ENCODE measurements around the gene KIF17.

Gene KIF17

DNA sequence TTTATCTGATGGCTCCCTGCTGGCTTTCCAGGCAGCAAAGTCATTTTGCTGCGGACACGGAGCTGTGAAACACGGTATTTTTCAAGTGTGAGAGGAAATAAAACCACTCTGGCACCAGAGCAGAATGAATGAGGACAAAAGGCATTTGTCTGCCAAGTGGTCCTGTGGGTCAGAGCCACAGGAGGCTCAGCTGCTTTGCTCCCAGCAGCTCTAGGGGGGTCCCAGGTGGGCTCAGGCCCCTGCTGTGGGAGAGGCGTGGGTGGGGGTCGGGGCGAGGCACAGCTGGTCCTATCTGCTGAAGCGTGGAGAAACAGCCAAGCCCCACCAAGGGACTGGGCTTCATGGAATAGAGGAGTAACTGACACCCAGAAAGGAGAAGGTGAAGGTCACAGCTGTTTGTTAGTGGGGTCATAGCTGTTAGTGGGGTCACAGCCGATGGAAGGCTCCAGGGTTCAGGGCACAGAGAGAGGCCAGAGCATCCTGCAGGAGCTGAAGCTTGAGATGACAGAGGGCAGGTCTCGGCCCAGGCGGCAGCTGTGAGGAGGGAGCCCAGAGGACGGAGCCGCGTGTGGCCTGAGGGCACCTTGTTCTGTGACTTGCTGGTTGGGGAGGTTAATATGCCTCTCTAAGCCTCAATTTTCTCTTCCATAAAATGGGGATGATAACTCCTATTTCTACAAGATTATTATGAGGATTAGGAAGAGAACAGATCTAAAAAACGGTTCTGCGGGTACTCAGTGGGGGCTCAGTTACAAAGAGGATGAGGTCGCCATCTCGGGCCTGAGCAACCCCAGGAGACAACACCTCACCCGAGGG is 7.1 kb downstream of the KIF17 start:
- no peak for DNase-seq (ENCODE audit: low read depth)

DNA sequence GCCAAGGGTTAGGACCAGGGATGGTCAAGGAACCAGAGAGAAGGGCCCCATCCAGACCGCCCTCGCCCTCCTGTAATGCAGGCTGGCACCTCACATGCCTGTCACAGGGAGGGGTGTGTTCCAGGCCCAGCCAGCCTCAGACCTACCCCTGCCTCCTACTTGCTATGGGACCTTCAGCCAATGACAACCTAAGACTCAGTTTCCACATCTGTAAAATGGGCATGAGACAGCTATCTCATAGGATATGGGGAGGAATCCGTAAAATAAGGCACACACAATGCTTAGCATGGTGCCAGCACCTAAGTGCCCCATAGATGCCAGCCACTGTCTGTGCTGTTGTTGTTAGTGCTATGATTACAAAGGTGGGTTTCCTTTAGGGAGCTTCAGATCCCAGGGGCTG is 7.9 kb downstream of the KIF17 start:
- DNase-seq (ENCODE audit: low read depth), result no peak

DNA sequence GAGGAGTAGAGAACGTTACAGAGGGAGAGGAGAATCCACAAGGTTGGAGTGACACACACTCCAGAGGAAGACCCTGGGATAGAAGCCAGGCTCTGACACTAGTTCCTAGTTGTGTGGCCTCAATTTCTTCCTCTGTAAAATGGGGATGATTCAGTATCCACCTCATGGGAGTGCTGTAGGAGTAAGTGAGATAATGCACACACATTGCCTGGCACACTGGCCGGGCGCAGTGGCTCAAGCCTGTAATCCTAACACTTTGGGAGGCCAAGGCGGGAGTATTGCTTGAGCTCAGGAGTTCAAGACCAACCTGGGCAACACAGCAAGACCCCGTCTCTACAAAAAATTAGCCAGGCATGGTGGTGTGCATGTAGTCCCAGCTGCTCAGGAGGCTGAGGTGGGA is 8.9 kb downstream of the KIF17 start:
- no peak for DNase-seq (ENCODE audit: low read depth)

DNA sequence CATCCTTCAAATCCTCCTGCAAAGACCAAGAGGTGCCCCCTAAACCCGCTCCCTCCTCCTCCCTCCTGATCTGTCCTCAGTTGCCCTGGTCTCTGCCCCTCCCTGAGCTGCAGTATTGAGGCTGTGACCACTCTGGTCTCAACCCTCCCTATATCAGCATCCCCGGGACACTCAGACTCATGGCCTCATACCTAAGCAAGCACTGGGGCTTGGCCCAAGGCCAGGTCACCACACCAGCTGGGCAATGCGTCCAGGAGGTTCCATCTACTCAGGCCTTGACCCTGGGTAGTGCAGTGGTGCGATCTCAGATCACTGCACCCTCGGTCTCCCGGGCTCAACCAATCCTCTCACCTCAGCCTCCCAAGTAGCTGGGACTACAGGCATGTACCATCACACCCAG is 9.8 kb downstream of the KIF17 start:
- no peak for DNase-seq (ENCODE audit: low read depth)

DNA sequence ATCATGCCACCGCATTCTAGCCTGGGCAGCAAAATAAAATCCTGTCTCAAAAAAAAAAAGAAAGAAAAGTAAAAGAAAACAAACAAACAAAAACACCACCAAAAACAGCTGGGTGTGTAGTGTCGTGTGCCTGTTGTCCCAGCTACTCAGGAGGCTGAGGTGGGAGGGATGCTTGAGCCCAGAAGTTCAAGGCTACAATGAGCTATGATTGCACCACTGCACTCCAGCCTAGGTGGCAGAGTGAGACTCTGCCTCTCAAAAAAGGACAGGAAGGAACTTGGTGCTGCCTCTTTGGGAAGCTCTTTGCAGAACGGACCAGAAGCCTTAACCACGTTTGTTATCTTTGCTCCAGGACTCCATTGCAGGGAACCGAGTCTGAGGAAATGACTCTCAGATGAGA is 11.0 kb downstream of the KIF17 start:
- no peak for DNase-seq (ENCODE audit: low read depth)

DNA sequence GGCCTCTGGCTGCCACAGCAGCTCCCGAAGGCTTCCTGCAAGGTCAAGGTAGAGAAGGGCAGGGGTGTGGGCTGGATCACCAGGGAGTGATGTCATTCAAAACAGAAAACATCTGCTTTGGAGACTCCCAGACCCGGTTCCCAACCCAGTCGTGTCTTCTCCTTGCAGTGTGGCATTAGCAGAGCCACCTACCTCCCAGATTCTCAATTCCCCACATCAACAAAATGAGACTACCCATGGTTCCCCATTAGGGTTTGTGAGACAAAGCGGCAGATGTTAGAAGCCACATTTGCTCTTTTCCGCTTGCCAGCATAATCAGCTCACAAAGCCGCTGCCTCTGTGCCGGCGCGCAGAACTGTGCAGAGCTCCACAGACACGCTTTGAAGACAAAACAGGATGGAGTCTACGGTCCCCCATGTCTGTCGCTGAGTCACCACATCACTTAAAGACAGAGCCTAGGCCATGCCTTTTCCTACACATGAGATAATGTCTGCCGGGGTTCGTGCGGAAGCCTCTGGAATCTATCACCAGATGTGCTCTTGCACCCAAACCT is 12.5 kb downstream of the KIF17 start:
- DNase-seq (ENCODE audit: low read depth), result no peak

DNA sequence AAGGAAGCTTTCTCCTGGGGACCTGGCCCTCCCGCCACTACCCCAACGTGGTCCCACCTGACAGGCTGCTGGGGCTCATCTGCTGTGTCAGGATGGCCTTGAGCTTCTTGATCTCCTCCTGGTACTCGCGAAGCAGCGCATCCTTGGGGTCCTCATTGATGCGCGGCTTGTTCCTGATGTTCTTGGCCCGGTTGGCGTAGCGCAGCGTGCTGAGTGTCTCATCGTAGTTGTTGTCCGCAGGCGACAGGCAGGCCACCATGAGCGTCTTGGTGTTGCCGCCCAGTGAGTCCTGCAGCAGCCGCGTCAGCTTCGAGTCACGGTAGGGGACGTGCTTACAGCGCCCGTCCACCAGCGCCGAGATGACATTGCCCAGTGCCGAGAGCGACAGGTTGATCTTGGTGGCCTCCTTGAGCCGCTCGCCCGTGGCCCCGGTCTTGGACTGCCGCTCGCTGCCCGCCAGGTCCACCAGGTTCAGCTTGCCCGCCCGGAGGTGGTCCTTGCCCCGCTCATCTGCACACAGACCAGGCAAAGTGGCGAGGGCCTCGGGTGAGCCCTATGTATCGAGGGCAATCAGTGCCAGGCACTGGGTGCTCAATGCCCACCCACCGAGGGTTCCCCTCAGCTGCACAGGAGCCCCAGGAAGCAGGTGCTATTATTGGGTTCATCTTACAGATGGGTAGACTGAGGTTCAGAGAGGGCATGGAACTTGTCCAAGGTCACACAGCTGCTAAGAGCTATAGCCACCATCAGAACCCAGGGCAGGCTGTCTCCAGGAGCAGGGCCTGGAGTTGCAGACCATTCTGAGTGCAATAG is 13.2 kb downstream of the KIF17 start:
- DNase-seq (ENCODE audit: low read depth), result no peak

DNA sequence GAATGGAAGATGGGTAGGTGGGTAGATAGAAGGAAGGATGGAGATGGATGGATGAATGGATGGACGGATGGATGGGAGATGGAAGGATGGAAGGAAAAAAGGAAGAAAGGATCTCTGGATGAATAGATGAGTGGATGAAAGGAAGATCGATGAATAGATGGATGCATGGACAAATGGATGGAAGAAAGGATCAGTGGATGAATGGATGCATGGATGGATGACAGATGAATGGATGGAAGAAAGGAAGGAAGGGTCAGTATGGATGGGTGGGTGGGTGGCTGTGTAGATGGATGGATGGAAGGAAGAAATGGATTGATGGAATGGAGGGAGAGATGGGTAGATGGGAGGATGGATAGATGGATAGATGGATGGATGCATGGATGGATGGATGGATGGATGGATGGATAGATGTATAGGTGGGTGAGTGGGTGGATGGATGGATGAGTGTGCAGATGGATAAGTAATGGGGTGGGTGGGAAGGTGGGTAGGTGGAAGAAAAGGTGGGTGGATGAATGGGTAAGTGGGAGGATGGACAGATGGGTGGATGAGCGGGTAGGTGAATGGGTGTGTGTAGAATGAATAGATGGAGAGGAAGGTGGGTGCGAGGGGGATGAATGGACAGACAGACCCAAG is 14.6 kb downstream of the KIF17 start:
- DNase-seq (ENCODE audit: low read depth), result no peak

DNA sequence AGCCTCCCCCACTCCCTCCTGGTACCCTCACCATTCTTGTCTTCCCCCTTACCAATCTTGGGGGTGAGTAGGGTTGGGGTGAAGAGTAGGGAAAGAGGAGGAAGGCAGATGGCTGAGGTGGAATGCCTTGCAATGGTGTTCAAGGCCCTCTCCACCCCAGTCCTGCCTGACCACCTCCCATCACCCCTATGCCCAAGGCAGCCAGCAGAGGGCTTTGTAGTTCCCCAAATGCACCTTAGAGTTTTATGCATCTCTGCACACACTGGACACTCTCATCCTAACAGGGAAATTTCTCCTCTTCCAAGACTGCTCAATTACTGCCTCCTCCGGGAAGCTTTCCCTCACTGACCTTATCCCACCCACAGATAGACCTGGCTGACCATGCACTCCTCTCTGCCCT is 15.4 kb downstream of the KIF17 start:
- no peak for DNase-seq (ENCODE audit: low read depth)

DNA sequence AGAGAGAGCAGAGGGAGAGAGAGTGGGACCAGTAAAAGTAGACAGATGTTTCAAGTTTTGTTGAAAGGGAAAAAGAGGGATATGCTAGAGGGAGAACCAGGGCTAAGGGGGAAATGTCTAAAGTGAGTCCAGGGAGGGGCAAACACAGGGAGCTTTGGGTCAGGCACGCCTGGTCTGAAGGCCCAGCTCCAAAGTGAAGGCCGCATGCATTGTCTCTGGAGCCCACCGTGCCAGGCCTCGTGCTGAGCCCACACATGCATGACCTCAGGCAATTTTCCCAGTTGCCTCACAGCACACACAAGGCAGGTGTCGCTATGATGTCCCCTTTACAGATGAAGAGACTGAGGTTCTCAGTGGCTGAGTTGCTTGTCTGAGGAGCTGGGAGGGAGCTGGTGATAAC is 16.0 kb downstream of the KIF17 start:
- DNase-seq (ENCODE audit: low read depth), result no peak

DNA sequence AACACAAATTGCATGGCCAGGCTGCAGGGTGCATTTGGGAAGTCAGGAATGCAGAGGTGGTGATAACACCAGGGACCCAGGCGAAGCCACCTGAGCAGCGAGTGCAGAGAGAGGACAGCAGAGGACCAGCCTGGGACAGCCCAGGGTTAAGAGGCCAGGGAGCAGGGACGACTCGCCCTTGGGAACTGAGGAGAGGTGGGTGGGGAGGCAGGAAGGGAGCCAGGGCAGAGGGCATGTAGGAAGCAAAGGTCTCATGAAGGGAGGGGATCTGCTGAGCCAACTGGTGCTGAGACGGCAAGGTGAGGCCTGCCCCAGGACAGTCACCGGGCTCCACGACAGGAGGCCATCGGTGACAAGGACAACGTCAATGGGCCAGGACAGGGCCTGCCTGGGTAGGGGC is 16.4 kb downstream of the KIF17 start:
- DNase-seq (ENCODE audit: low read depth), result no peak

DNA sequence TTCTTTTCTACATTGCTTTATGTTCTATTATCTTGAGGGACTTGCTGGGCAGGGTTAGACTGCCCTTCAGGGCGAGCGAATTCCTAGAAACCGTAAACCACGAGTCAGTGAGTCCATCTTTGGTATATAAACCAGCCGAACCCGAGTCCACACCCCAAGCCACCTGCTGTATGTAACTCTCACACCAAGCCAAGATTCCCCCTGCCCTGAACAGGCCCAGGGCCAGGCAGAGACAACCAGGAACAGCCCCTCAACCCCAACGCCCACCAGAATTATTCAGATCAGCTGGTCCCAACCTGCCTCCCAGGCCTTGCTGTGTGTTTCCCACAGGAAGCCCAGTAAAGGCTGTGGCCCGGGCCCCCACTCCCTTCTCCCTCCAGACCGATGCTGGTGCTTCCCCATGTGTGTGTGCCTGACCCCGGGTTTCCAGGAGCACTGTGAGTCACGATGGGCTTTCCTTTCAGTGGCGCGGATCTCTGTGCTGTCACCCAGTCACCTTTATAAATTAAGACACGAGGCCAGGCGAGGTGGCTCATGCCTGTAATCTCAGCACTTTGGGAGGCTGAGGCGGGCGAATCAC is 17.1 kb downstream of the KIF17 start:
- no peak for DNase-seq (ENCODE audit: low read depth)

DNA sequence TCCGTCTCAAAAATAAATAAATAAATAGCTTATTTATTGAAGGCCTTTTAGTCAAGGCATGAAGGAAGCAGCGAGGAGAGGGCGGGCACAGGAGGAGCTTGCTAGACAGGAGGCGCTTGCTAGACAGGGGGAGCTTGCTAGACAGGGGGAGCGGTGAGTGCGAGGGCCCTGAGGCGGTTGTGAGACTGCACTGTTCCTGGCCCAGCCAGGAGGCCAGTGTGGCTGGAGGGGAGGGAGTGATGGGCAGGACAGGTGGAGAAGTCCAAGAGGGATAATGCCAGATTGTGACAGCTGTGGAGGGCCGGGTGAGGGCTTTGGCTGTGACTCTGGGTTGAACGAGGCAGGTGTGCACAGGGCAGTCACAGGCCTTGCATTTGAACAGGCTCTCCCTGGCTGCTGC is 18.2 kb downstream of the KIF17 start:
- no peak for DNase-seq (ENCODE audit: low read depth)

DNA sequence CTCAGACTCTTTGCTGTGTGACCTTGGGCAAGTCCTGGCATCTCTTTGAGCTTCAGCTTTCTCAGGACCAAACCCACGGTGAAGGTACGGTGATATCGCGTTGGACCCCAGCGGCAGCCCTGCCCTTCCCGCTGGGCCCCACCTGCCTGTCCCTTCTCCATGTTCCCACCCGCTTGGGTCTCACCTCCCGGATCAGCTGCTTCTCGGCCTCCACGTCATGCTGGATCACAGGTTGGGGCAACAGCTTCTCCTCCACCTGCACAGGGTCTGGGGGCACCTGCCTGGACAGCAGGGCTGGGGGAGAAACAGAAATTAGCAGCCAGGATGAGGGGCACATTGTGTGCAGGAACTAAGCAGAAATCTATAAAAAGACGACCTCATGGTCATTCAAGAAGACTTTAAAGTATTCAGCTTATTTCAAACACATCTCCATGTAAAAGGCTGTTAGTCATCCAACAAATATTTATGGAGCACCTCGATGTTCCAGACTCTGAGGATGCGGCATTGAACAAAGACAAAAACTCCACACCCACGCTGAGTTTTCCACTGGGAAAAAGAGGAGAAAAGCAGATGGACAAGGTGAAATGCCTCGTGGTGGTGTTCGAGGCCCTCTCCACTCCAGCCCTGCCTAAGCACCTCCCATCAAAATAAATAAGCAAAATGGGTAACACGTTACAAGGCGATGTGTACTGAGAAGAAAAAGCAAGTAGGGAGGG is 19.5 kb downstream of the KIF17 start:
- DNase-seq (ENCODE audit: low read depth), result no peak

DNA sequence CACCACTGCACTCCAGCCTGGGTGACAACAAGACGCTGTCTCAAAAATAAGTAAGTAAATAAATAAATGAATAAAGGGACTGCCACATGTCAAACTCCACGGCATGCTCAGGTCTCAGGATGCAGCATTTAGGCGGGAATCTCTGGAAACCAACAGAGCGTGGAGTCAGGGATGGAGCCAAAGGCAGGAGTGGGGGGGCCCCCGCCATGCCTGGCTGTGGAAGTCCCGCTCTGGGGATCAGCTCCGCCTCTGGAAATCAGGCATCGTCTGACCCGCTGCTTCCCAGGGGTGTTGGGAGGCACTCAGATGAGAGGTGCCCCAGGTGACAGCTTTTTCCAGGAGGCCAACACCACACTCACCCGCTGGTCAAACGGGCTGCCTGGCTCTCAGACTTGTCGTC is 20.2 kb downstream of the KIF17 start:
- DNase-seq (ENCODE audit: low read depth), result no peak

DNA sequence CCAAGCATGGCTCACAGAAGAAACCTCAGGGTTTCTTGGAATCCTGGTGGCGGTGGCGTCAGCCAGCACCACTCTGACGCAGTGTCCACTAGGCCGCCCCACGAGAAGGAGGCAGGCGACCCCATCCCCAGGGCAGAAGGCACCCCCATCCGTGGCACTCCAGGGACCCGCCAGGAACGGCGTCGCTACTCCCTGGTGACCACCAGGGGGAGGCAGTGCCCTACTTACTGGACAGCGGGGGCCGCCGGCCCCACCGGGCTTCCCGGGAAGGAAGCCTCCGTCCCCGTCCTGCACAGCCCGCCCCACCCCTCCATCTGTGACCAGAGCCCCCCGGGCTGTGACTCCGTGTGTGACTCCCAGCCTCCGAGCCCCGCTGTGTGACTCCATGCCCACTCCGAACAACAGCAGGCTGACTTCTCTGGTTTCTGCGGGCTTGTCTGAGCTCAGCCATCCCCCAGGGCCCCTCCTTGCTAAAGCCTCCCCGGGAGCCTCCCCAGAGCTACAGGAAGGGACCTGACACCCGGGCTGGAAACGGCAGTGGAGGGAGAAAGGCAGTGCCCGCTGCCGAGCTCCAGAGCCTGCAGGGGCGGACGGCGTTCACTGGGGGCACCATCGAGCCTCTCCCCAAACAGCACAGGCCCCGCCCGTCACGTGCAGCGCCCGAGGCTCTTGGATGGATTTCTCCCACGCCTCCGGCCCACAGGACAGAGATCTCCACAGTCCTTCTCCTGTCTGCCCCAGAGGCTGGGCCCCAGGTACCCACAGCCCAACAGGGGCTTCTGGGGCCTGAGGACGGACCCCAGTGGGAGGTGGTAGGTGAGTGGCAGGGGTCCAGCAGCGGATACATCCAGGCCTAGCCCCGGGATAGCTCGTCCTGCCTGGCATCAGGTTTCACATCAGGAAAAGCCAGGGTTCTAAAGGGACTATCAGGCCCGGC is 21.1 kb downstream of the KIF17 start:
- DNase-seq (ENCODE audit: low read depth), result peak; percentile 50

DNA sequence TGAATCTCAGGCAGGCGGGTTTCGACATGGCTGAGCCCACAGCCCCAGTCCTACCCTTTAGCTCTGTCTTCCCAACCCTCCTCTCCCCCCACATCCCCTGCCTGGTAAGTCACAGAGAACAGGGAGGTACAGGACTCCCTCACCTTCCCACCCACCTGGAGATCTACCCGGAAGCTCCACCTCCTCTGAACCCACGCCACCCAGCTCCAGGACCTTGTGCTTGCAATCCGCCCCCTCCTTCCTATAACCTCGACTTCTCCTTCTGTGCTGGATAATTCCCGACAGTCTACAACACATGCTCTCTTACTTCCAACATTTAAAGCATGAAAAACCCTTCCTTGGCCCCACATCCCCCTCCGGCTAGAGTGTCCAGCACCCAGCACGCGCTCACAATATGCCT is 22.3 kb downstream of the KIF17 start:
- DNase-seq (ENCODE audit: low read depth), result no peak

DNA sequence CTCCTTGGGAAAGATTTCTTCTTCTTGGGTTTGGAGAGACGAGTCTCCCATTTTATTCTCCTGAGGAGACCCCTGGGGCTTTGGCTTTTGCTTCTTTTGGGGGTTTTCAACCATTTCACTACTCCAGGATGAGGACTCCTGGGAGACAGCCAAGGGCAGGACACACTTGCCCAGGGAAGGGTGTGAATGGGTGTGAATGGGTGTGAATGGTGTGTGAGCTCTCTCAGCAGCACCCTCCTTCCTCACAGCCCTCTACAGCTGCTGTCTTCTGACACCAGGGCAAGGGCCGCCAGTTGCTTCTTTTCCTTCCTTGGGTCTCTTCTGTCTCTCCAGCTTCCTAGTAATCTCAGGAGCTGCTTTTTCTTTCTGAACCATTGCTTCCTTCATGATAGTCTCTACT is 24.2 kb downstream of the KIF17 start:
- no peak for DNase-seq (ENCODE audit: low read depth)

DNA sequence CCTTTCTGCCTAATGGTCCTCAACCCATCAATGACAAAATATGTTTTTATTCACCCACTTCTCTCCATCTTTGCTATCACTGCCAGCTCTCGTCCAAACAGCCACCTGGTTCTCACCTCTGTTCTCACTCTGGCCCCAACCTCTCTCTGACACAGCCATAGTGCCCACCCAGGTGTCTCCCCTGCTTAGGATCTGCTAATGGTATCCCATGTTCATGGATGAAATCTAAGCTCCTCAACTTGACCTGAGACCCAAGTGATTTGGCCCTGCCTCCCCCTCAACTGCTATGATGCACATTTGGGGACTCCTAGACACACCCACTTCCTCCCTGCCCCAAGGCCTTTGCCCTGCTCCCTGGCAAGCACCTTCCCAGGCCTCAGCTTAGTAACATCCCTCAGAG is 25.9 kb downstream of the KIF17 start:
- DNase-seq (ENCODE audit: low read depth), result no peak

DNA sequence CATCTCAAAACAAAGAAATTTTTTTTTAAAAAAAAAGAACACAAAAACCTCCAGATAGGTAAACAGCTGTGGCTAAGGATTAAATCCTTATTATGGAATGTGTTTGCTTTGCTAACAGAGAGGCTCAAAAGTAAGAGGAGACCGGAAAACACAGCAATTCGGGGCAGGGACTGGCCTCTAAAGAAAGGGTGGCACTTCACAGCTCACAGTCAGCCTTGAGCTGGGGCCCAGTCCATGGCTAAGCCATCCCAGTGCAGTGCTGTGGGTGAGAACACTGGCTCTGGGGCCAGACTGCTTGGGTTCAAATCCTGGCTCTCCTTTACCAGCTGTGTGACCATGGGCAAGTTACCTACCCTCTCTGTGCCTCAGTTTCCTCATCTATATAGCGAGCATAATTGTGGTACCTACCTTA is 28.2 kb downstream of the KIF17 start:
- DNase-seq (ENCODE audit: low read depth), result no peak

Data from activated T-helper 1 cell treated with Interleukin-2 at 50 U/mL for 16 hours (primary cell).